HEK293T (cell line): ENCODE measurements around the gene EFHC1.

ENCODE experiments used
- CTCF ChIA-PET: fragments of 350-600 bp; formaldehyde crosslinking; extraction: SDS; loops from one replicate; lab custom pipeline; 2021; ENCODE audit warnings: antibody characterized with exemption, inconsistent platforms; lab: Yijun Ruan, JAX
- POLR2A ChIA-PET: fragments of 350-600 bp; formaldehyde crosslinking; extraction: SDS; loops from one replicate; lab custom pipeline; 2020; ENCODE audit warnings: antibody characterized with exemption, inconsistent platforms; lab: Yijun Ruan, JAX
- DNase-seq: peaks from one replicate; pipeline ENCODE4 v3.0.0; 2012; ENCODE audit warnings: mixed read lengths; ENCODE audit errors: extremely low spot score
- ARNT ChIP-seq: fragments of 450-650 bp; IDR thresholded peaks from 2 replicates; pipeline ENCODE4 v1.6.1; 2017; ENCODE audit warnings: mild to moderate bottlenecking
- BHLHE40 ChIP-seq: fragments of 450-650 bp; IDR thresholded peaks from 2 replicates; pipeline ENCODE4 v1.6.1; 2016; ENCODE audit warnings: mild to moderate bottlenecking, moderate library complexity, borderline replicate concordance
- CTBP1 ChIP-seq: fragments of 450-650 bp; IDR thresholded peaks from 2 replicates; pipeline ENCODE4 v1.6.1; 2016; ENCODE audit warnings: borderline replicate concordance
- ELF4 ChIP-seq: fragments of 450-650 bp; IDR thresholded peaks from 2 replicates; pipeline ENCODE4 v1.6.1; 2017; ENCODE audit warnings: antibody characterized with exemption
- FOXA1 ChIP-seq: fragments of 450-650 bp; IDR thresholded peaks from 2 replicates; pipeline ENCODE4 v1.6.1; 2016; ENCODE audit warnings: mild to moderate bottlenecking
- FOXK2 ChIP-seq: fragments of 450-650 bp; IDR thresholded peaks from 2 replicates; pipeline ENCODE4 v1.6.1; 2016; ENCODE audit warnings: mild to moderate bottlenecking
- FOXM1 ChIP-seq: fragments of 450-650 bp; IDR thresholded peaks from 2 replicates; pipeline ENCODE4 v1.6.1; 2017; ENCODE audit warnings: mild to moderate bottlenecking, borderline replicate concordance
- HDGF ChIP-seq: fragments of 450-650 bp; IDR thresholded peaks from 2 replicates; pipeline ENCODE4 v1.6.1; 2017; ENCODE audit warnings: antibody characterized with exemption, borderline replicate concordance
- L3MBTL2 ChIP-seq: fragments of 450-650 bp; conservative IDR thresholded peaks from 2 replicates; pipeline ENCODE4 v1.6.1; 2016; ENCODE audit warnings: mild to moderate bottlenecking
- LEF1 ChIP-seq: fragments of 450-650 bp; IDR thresholded peaks from 2 replicates; pipeline ENCODE4 v1.6.1; 2017; ENCODE audit warnings: mild to moderate bottlenecking, borderline replicate concordance
- NFRKB ChIP-seq: fragments of 450-650 bp; IDR thresholded peaks from 2 replicates; pipeline ENCODE4 v1.6.1; 2016; ENCODE audit warnings: mild to moderate bottlenecking, moderate library complexity
- SP1 ChIP-seq: fragments of 450-650 bp; IDR thresholded peaks from 2 replicates; pipeline ENCODE4 v1.6.1; 2017
- SUZ12 ChIP-seq: fragments of 450-650 bp; IDR thresholded peaks from 2 replicates; pipeline ENCODE4 v1.6.1; 2016; ENCODE audit warnings: mild to moderate bottlenecking
- TARDBP ChIP-seq: fragments of 450-650 bp; IDR thresholded peaks from 2 replicates; pipeline ENCODE4 v1.6.1; 2016
- ZNF384 ChIP-seq: fragments of 450-650 bp; IDR thresholded peaks from 2 replicates; pipeline ENCODE4 v1.6.1; 2016
- TF ChIP-seq, protein P1 (sequence below): fragments of 450-650 bp; IDR thresholded peaks from 2 replicates; pipeline ENCODE4 v1.6.1; 2016

Gene EFHC1

GRCh38 chr6:52548353-52548713, 128.2 kb downstream of the EFHC1 start:
- TF ChIP-seq ARNT: no peak
- no peak for TF ChIP-seq ELF4
- TF ChIP-seq SUZ12: no peak
- TF ChIP-seq FOXA1: no peak
- no peak for TF ChIP-seq SP1
- no peak for TF ChIP-seq TARDBP
- TF ChIP-seq, protein P1, sequence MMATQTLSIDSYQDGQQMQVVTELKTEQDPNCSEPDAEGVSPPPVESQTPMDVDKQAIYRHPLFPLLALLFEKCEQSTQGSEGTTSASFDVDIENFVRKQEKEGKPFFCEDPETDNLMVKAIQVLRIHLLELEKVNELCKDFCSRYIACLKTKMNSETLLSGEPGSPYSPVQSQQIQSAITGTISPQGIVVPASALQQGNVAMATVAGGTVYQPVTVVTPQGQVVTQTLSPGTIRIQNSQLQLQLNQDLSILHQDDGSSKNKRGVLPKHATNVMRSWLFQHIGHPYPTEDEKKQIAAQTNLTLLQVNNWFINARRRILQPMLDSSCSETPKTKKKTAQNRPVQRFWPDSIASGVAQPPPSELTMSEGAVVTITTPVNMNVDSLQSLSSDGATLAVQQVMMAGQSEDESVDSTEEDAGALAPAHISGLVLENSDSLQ: no peak
- no peak for TF ChIP-seq ZNF384
- TF ChIP-seq LEF1: no peak
- TF ChIP-seq HDGF: no peak
- TF ChIP-seq NFRKB: no peak
- TF ChIP-seq BHLHE40: no peak
- TF ChIP-seq CTBP1: no peak
- no peak for TF ChIP-seq L3MBTL2
- no peak for TF ChIP-seq FOXK2
- no peak for TF ChIP-seq FOXM1
- POLR2A ChIA-PET: no interaction called here
- CTCF ChIA-PET: no interaction called here
- DNase-seq: no peak

DNA sequence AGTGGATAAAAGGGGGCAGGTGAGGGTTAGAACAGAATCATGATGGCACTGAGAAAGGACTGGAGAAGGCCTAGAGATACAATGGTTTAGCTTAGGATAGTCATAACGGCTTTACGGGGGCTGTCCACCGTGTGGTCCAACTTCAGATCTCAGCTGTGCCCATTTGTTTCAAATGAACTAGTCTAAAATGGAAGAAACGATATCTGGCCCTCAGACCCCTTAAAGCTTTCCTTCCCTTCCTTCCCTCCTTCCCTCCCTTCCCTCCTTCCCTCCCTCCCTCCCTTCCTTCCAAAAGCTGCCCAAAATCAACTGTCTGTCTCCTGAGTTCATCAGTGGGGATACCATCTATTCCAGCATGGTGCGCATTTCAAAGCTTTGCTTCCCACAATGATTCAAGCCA, 128.9 kb downstream of the EFHC1 start:
- ChIA-PET POLR2A (interaction anchor here (1.6 kb wide), 1 partner anchor 12 kb away, joined by 5 read pairs; no protein-coding TSS in a partner anchor), CTCF (no interaction called here)
- DNase-seq: no peak
- no peak for TF ChIP-seq ARNT
- TF ChIP-seq HDGF: no peak
- TF ChIP-seq NFRKB: no peak
- TF ChIP-seq ZNF384: no peak
- no peak for TF ChIP-seq LEF1
- TF ChIP-seq FOXK2: no peak
- TF ChIP-seq SP1: no peak
- no peak for TF ChIP-seq FOXM1
- TF ChIP-seq FOXA1: no peak

DNA sequence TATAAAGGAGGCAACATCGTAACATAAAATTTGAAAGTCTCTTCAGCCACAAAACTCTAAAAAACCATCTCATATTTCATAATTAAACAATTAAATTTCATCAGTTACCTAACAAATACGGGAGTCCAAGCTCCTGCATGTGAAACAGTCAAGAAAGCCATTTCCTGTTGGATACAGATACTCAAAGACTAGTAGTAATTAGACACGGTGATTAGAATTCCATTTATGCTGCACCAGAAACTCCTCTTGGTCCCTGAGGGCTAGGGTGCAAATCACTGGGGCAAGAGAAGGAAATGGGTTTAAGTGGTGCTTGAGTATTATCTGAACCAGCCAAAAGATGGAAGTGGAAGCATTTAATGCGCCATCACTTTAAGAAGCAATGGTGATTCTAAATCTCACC, 129.3 kb downstream of the EFHC1 start:
- no peak for DNase-seq
- no peak for TF ChIP-seq BHLHE40
- TF ChIP-seq TARDBP: no peak
- TF ChIP-seq ARNT: no peak
- no peak for TF ChIP-seq SUZ12
- no peak for TF ChIP-seq FOXK2
- TF ChIP-seq FOXM1: no peak
- CTCF ChIA-PET: no interaction called here
- POLR2A ChIA-PET: interaction anchor here (1.6 kb wide), 1 partner anchor 13 kb away, joined by 5 read pairs; no protein-coding TSS in a partner anchor

- ChIA-PET POLR2A (interaction anchor here (1.6 kb wide), 1 partner anchor 13 kb away, joined by 5 read pairs; no protein-coding TSS in a partner anchor), CTCF (no interaction called here)
- TF ChIP-seq HDGF (no peak), FOXA1 (no peak), L3MBTL2 (no peak)
- DNase-seq: no peak
Observed at GRCh38 chr6:52550014-52550575, 130.0 kb downstream of the EFHC1 start.

DNA sequence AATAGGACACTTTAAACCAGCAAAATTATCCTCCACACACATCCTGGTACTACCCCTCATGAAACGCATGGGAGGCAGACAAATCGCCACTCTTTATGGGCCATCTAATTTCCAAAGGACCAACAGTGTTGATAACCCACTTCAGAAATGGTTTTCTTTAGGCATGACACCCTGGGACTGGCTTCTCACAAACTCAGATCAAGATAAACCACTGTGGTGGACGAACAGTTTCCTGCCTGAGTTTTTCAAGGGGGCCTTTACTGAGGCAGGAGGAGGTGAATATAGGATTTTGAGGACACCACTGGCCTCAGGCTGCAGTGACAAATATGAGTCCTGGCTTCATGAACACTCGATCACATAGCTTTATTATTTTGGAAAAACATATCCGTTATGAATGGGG, 130.7 kb downstream of the EFHC1 start:
- POLR2A ChIA-PET: interaction anchor here (0.8 kb wide), 1 partner anchor 16 kb away, joined by 3 read pairs; no protein-coding TSS in a partner anchor
- DNase-seq: no peak
- no peak for TF ChIP-seq FOXA1
- no peak for TF ChIP-seq HDGF
- TF ChIP-seq FOXK2: no peak
- no peak for TF ChIP-seq ZNF384
- no peak for TF ChIP-seq L3MBTL2
- TF ChIP-seq, protein P1: no peak
- no peak for TF ChIP-seq CTBP1
- TF ChIP-seq TARDBP: no peak
- no peak for TF ChIP-seq BHLHE40
- TF ChIP-seq NFRKB: no peak
- no peak for TF ChIP-seq SP1
- TF ChIP-seq ARNT: no peak
- no peak for TF ChIP-seq SUZ12
- no peak for TF ChIP-seq FOXM1
- no peak for TF ChIP-seq ELF4
- TF ChIP-seq LEF1: no peak
- CTCF ChIA-PET: no interaction called here

DNA sequence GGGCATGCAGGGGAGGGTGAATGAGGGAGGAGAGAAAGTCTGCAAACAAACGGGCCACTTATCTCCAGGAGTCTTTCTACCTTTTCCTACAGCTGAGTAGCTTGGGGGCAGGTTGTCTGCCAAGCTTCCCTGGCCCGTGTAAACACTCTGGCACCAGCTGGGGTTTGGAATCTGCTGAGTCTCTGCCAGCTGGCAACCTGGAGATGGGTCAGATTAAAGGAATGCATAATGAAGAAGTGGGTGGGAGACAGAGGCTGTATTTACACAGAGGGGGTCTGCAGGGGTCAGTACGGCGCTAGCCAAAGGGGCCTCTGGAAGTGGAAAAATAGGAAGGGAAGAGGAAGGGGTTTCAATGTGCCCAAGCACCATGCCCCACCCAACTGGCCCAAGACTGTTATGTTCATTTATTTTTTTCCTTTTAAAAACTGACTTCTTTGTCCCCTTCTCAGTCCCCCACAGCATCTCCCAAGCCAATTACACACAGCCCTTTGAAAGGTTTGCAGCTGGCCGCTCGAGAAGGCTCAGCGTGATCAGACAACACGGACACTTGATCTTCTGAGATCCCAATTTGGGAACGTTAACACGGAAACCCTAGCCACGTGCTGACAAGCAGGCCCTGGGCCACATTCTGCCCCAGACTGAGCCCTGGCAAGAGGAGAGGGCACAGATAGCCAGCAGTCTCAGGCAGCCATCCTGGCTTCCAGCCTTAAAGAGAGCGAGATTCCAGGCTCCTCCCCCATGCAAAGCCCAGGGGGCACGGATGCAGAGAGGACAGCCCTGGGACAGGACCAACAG, 131.5 kb downstream of the EFHC1 start:
- DNase-seq: no peak
- ChIA-PET CTCF (interaction anchor here (0.6 kb wide), 1 partner anchor 90 kb away, joined by 4 read pairs; no protein-coding TSS in a partner anchor), POLR2A (interaction anchor here (0.8 to 1.2 kb wide), 3 partner anchors 15 to 53 kb away, joined by 3 read pairs; no protein-coding TSS in a partner anchor)
- no peak for TF ChIP-seq ARNT
- TF ChIP-seq CTBP1: no peak
- no peak for TF ChIP-seq NFRKB
- TF ChIP-seq ELF4: no peak
- no peak for TF ChIP-seq FOXA1
- TF ChIP-seq FOXM1: no peak
- no peak for TF ChIP-seq LEF1
- TF ChIP-seq L3MBTL2: no peak
- TF ChIP-seq SUZ12: no peak
- TF ChIP-seq HDGF: no peak
- TF ChIP-seq SP1: no peak
- no peak for TF ChIP-seq FOXK2
- TF ChIP-seq TARDBP: no peak
- TF ChIP-seq BHLHE40: no peak
- TF ChIP-seq ZNF384: no peak
